Activated CD4-positive, alpha-beta T cell treated with anti-CD3 and anti-CD28 coated beads for 24 hours (primary cell): Measurements from ENCODE around the gene RGS9BP.
"Not testable (repeated sequence)": the region's sequence is repeated elsewhere in the genome, so short reads cannot be mapped to it uniquely, and the experiment has no call there.

Experiments used
- DNase-seq, 2 donors: peaks; one replicate each; pipeline ENCODE4 v3.0.0-alpha.2; 2020; ENCODE audit warnings: low read depth in 2 of 2

The RGS9BP gene, protein sequence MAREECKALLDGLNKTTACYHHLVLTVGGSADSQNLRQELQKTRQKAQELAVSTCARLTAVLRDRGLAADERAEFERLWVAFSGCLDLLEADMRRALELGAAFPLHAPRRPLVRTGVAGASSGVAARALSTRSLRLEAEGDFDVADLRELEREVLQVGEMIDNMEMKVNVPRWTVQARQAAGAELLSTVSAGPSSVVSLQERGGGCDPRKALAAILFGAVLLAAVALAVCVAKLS

DNA sequence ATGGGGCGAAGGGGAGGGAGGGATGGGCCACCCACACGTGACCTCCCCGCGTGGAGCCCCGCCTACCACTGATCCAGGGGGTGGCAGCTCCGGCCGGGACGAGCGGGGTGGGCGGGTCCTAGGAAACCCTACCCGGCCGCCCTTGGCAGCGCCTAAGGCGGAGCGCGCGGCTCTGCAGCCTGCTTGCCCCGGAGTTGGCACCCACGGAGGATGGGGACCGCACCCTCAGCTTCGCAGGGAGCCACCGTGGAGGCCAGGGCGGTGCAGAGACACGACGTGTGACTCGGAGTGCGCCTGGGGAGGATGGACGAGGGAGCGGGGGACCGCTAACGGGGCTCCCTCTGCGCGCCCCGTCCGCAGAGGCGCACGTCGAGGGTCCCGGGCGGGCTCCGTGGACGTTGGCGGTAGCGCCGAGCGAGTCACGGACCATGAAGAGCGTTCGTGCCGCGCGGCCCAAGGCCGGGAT is at the start of gene RGS9BP:
TSS of gene RGS9BP (plus strand) at position 129 of the 466 bp plus-strand sequence. CDS start 416 bp downstream, outside the sequence.
- peak in 1 of 2 donors; percentile 44 for DNase-seq

DNA sequence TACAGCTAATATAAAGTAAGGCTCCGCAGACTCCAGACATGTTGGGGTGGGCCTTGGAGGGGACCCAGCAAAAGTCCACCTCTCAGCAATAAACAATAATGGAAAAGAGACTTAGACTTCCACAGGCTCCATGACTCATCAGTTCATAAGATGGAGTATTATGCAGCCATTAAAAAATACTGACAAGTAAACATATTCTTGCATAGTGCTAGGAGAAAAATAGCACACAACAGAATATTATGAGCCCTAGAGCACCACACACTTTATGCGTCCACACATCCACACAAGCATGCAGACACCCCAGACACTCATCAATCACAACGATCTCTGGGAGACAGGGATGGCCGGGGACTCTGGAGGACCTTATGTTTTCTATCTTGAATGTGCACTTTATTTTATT is 48.7 kb upstream of the RGS9BP start:
- no peak for DNase-seq

DNA sequence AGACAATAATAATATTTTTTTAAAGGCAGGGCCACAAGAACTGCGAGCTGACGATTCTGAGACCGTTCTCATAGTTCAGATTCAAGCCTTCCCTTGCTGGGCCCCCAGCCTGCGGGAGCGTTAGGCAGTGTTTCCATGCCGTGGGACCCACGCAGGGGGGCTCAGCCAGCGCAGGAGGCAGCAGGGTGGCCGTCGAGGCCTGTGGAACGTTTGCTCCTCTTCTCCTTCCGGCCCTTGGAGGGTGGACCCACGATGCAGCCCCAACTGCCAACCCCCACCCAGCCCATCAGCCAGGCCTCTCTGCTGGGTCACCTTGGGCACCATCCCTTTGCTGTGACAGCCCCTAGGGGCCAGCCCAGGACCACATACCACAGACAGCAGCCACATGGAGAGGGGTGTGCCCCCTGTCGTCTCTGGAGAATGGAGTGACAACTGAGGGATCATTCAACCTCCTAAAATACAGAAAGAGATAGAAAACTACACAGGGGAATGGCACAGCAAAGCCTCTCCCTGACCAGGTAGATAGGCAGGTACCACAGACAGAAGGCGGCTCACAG is 47.9 kb upstream of the RGS9BP start:
- DNase-seq, result no peak

GRCh38 chr19:32630338-32630737 is 45.3 kb upstream of the RGS9BP start:
- DNase-seq, result no peak

DNA sequence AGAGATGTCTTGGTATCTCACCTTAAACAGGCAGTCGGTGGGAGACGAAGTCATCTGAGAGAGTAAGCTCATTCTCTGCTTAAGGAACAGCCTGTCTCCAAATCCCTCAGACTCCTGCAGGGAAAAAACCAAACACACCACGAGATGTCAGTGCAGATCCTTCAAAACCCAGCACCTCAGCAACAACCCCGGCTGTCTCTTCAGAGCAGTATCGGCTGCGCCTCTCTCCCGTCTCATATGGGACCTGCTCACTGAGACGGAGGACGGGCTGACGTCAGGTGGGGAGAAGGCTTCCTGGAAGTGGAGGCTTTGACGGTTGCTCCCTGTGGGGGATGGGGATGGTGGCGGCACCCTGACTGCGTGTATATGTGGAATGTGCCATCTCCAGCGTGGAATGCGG is 44.3 kb upstream of the RGS9BP start:
- no peak for DNase-seq

- no peak for DNase-seq
These were observed 38.2 kb upstream of the RGS9BP start for GRCh38 chr19:32637480-32637879.

- no peak for DNase-seq
These were observed 37.0 kb upstream of the RGS9BP start for GRCh38 chr19:32638625-32639024.

GRCh38 chr19:32642771-32643170 is 32.9 kb upstream of the RGS9BP start:
- peak; percentile 22 to 45 for DNase-seq

DNA sequence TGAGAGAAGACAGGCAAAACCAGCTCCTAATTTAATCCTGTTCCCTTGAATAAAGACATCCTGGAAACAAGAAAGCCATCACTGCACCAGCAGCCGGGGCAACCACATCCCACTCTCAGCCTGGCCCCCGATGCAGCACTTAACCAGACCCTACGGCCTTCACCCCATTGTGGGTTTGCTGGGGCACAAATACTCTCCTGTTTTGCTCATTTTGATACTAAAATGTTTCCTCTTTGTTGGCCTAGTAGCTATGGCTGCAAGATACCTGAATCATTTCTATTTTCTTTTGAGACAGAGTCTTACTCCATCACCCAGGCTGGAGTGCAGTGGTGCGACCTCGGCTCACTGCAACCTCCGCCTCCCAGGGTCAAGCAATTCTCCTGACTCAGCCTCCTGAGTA is 29.1 kb upstream of the RGS9BP start:
- no peak for DNase-seq

DNA sequence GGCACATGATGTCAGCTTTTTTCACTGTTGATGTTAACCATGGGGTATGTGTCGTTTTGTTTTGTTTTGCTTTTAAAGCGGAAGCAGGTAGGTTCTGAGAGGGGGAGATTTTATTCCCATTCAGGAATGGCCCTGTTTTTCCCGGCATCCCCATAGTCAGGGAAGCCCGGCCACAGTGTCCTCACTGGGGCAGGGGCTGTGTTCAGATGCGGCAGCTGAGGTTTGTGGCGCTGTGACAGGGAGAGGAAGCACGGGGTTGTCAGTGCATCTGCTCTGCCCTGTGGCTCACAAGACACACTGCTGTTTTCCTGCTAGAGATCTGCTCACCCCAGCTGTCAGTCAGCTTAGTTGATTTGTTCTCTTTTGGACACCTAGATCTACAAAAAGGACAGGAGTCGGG is 28.3 kb upstream of the RGS9BP start:
- no peak for DNase-seq

GRCh38 chr19:32649751-32650150 is 25.9 kb upstream of the RGS9BP start:
- DNase-seq, result no peak

DNA sequence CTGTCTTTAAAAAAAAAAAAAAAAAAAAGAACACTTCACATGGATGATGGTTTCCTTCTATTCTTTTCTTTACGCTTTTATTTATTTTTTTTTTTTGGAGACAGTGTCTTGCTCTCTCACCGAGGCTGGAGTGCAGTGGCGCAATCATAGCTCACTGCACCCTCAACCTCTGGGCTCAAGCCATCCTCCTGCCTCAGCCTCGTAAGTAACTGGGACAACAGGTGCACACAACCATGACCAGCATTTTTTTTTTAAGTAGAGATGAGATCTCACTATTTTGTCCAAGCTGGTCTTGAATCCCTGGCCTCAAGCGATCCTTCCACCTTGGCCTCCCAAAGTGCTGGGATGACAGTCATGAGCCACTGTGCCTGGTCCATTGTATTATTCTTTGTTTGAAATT is 25.0 kb upstream of the RGS9BP start:
- no peak for DNase-seq

DNA sequence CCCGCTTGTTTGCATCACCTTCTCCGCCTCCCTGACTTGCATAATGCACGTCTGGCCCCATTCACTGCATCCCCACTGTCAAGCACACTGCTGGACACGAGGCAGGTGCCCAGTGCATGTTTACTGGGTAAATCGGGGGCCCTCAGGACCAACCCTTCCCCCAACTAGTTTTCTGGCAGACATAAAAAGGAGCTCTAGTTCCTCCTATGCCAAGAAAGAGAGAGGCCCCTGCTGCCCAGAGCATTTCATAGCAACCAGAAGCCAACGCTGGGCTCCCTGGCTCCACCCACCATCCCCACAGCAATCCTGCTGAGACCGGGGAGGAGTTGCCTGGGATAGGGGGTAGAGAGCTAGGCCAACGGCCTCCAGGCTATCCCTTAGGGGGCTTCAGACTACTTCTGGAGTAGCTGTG is 23.9 kb upstream of the RGS9BP start:
- DNase-seq, result no peak

DNA sequence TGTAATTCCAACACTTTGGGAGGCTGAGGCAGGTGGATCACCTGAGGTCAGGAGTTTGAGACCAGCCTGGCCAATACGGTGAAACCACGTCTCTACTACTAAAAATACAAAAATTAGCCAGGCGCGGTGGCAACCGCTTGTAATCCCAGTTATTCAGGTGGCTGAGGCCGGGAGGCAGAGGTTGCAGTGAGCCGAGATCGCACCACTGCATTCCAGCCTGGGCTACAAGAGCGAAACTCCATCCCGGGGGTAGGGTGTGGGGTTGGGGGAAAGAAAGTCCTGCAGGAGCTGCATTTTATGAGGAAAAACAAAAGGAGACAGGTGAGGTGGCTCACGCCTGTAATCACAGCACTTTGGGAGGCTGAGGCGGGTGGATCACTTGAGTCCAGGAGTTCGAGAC is 23.3 kb upstream of the RGS9BP start:
- not testable (repeated sequence) for DNase-seq

GRCh38 chr19:32652894-32653598 is 22.6 kb upstream of the RGS9BP start:
- no peak for DNase-seq

GRCh38 chr19:32653599-32653915 is 22.1 kb upstream of the RGS9BP start:
- no peak for DNase-seq

DNA sequence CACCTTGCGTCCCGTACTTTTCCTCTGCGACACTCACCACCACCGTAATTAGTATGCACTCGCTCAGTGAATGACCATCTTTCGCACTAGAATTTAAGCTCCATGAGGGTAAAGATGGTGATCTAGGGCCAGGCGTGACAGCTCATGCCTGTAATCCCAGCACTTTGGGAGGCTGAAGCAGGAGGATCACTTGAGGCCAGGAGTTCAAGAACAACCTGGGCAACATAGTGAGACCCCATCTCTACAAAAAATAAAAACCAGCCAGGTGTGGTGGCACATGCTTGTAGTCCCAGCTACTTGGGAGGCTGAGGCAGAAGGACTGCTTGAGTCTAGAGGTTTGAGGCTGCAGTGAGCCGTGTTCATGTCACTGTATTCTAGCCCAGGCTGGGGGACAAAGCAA is 19.3 kb upstream of the RGS9BP start:
- not testable (repeated sequence) for DNase-seq

- no peak for DNase-seq
These were observed 17.6 kb upstream of the RGS9BP start for GRCh38 chr19:32658075-32658474.

DNA sequence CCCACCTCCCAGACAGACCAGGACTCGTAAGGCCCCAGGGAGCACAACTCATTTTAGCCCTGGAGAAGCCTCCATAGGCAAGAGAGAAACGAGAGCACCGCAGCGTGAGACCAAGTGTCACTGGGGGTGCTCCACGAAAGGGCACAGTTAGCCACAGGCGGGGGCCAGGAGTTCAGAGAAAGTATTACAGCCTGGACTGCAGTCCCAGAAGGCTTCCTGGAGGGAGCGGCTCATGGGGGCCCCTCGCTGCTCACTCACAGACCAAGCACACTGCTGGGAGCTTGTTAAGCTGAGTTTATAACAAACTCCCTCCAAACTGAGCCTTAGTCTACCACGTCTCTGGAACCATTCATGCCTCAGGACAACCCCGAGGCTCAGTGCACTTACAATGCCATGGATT is 17.1 kb upstream of the RGS9BP start:
- DNase-seq, result no peak

GRCh38 chr19:32661318-32661717 is 14.3 kb upstream of the RGS9BP start:
- no peak for DNase-seq

GRCh38 chr19:32662186-32662585 is 13.5 kb upstream of the RGS9BP start:
- DNase-seq, result no peak

GRCh38 chr19:32666084-32666483 is 9.6 kb upstream of the RGS9BP start:
- no peak for DNase-seq

GRCh38 chr19:32669310-32669709 is 6.3 kb upstream of the RGS9BP start:
- DNase-seq, result no peak
